PC-3 (cell line): ENCODE data around the gene ARHGEF26.

ENCODE experiments used
- CTCF ChIP-seq: fragments of 300-600 bp; sonication (generic); conservative IDR thresholded peaks from 2 replicates; pipeline ENCODE4 v1.5.1; 2017; ENCODE audit warnings: antibody characterized with exemption, low read depth, mild to moderate bottlenecking, low read length
- EZH2 ChIP-seq: fragments of 300-600 bp; sonication (generic); IDR thresholded peaks from one replicate; pipeline ENCODE4 v1.6.1; 2017; ENCODE audit warnings: antibody characterized with exemption, mild to moderate bottlenecking, low read length; ENCODE audit not compliant: unreplicated experiment
- EZH2phosphoT487 ChIP-seq: fragments of 300-600 bp; sonication (generic); IDR thresholded peaks from 2 replicates; pipeline ENCODE4 v1.6.1; 2018; ENCODE audit warnings: mild to moderate bottlenecking, antibody characterized with exemption, low read length, borderline replicate concordance

- TF ChIP-seq CTCF (no peak), EZH2 (no peak), EZH2phosphoT487 (no peak)
Measured at GRCh38 chr3:154236331-154236730, 115.1 kb downstream of the ARHGEF26 start.
